Measurements from ENCODE around the gene SLC9A2. TPM values are rescaled to one million over a fixed set of nuclear protein-coding genes. Genes with fewer than 3 reads are reported as not detected.

SLC9A2 gene
- total and polyA plus RNA-seq, 2 of the 13 experiments (the other 11 are each of a cell fraction or from before 2014, with no cell fraction given): 0.02 TPM; not detected in 1

DNA sequence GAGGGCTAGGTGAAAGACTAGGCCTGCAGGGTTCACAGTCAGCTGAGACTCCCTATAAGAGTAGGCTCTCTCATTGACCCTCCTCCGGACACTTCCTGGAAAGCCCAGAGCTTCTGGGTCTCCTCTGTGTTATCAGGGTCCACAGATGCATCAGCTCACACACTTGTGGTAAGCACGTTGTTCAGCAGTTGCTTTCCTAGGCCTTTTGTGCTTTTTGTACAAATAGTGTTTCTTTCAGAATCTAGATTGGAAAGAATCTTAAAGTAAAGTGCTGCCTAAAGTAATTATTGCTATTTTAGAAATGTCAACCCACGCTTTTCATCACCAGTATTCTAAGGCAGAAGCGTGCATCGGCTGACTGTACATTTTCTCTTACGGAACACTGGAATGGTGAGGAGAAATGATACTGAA is 15.5 kb downstream of the SLC9A2 start:
- Histone ChIP-seq H3K27ac (ENCODE audit: extremely low read length, insufficient read depth, low read length) (no peak overlapping the region), H3K4me3 (replicated peaks in 1 of 3; ENCODE audit: insufficient read depth in 1 of 3, low read depth in 2 of 3, low read length in 3 of 3) (no peak overlapping the region), H3K36me3 (replicated peaks in 1 of 2; ENCODE audit: control insufficient read depth in 1 of 2, insufficient read depth in 2 of 2, low read length in 2 of 2) (no peaks in the 10 kb centered on the region), H3K4me2 (ENCODE audit: low read depth, low read length) (no peak overlapping the region), H2AFZ (ENCODE audit: low read length) (no peak overlapping the region), H3K79me2 (ENCODE audit: insufficient read depth, low read length) (no peaks in the 10 kb centered on the region), H3K9me3 (ENCODE audit: low read length) (no peaks in the 10 kb centered on the region), H3K4me1 (ENCODE audit: insufficient read depth, low read length) (no peaks in the 10 kb centered on the region), H3K27me3 (ENCODE audit: control insufficient read depth in 1 of 2, insufficient read depth in 2 of 2, low read length in 2 of 2) (no peaks in the 10 kb centered on the region; a peak in 2 of 5 replicates), H3K9ac (ENCODE audit: insufficient read depth, low read depth, low read length) (no peak overlapping the region), H4K20me1 (ENCODE audit: insufficient read depth, low read length) (no peaks in the 10 kb centered on the region)
- ChIA-PET CTCF (ENCODE audit: low intra/inter-chr PET ratio, low total read pairs) (no interaction called here), POLR2A (no interaction called here)
- ATAC-seq: no peak
- intact Hi-C loops (cut with micrococcal nuclease; ENCODE audit: unreplicated experiment) (no loop called here), in situ Hi-C loops (cut with HindIII; ENCODE audit: extremely low pct_ligation_motif_present, low pct_unique_long_range_greater_than_20kb) (no loop called here)
- FAIRE-seq: no peak
- WGBS (ENCODE audit: low lambda C conversion rate): 65% methylated on average over 6 of the region's 6 CpGs
- DNase-seq (ENCODE audit: low spot score): no peak
- TF ChIP-seq ZNF629 (CRISPR knock-in tag; conservative IDR thresholded peaks at IDR 0.05): no peak
- TF ChIP-seq RXRB (CRISPR knock-in tag; IDR thresholded peaks at IDR 0.05; ENCODE audit: borderline replicate concordance): no peak
- no peak for TF ChIP-seq ZNF816 (CRISPR knock-in tag; IDR thresholded peaks at IDR 0.05; ENCODE audit: borderline replicate concordance)
- no peak for TF ChIP-seq FLYWCH1 (CRISPR knock-in tag; IDR thresholded peaks at IDR 0.05)
- no peak for TF ChIP-seq CENPT (CRISPR knock-in tag; IDR thresholded peaks at IDR 0.05; ENCODE audit: low read depth)
- TF ChIP-seq, protein P1, sequence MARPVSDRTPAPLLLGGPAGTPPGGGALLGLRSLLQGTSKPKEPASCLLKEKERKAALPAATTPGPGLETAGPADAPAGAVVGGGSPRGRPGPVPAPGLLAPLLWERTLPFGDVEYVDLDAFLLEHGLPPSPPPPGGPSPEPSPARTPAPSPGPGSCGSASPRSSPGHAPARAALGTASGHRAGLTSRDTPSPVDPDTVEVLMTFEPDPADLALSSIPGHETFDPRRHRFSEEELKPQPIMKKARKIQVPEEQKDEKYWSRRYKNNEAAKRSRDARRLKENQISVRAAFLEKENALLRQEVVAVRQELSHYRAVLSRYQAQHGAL (CRISPR knock-in tag; IDR thresholded peaks at IDR 0.05; ENCODE audit: not compliant biosample characterization): no peak
- TF ChIP-seq PHF21A (CRISPR knock-in tag; IDR thresholded peaks at IDR 0.05): no peak
- TF ChIP-seq, protein P2, sequence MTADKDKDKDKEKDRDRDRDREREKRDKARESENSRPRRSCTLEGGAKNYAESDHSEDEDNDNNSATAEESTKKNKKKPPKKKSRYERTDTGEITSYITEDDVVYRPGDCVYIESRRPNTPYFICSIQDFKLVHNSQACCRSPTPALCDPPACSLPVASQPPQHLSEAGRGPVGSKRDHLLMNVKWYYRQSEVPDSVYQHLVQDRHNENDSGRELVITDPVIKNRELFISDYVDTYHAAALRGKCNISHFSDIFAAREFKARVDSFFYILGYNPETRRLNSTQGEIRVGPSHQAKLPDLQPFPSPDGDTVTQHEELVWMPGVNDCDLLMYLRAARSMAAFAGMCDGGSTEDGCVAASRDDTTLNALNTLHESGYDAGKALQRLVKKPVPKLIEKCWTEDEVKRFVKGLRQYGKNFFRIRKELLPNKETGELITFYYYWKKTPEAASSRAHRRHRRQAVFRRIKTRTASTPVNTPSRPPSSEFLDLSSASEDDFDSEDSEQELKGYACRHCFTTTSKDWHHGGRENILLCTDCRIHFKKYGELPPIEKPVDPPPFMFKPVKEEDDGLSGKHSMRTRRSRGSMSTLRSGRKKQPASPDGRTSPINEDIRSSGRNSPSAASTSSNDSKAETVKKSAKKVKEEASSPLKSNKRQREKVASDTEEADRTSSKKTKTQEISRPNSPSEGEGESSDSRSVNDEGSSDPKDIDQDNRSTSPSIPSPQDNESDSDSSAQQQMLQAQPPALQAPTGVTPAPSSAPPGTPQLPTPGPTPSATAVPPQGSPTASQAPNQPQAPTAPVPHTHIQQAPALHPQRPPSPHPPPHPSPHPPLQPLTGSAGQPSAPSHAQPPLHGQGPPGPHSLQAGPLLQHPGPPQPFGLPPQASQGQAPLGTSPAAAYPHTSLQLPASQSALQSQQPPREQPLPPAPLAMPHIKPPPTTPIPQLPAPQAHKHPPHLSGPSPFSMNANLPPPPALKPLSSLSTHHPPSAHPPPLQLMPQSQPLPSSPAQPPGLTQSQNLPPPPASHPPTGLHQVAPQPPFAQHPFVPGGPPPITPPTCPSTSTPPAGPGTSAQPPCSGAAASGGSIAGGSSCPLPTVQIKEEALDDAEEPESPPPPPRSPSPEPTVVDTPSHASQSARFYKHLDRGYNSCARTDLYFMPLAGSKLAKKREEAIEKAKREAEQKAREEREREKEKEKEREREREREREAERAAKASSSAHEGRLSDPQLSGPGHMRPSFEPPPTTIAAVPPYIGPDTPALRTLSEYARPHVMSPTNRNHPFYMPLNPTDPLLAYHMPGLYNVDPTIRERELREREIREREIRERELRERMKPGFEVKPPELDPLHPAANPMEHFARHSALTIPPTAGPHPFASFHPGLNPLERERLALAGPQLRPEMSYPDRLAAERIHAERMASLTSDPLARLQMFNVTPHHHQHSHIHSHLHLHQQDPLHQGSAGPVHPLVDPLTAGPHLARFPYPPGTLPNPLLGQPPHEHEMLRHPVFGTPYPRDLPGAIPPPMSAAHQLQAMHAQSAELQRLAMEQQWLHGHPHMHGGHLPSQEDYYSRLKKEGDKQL (CRISPR knock-in tag; IDR thresholded peaks at IDR 0.05; ENCODE audit: low read depth): no peak
- TF ChIP-seq ZFP82 (CRISPR knock-in tag; IDR thresholded peaks at IDR 0.05; ENCODE audit: borderline replicate concordance): no peak
- TF ChIP-seq SKI (IDR thresholded peaks at IDR 0.05; ENCODE audit: partially characterized antibody): no peak
- TF ChIP-seq ZBTB33 (CRISPR knock-in tag; IDR thresholded peaks at IDR 0.05): no peak
- no peak for TF ChIP-seq ZNF225 (CRISPR knock-in tag; IDR thresholded peaks at IDR 0.05)
- no TSS peak for BruUV-seq (replicated peaks)

All from HepG2 (cell line).